Endothelial cell of umbilical vein (primary cell): ENCODE measurements around the gene TMTC1. TPM values are rescaled to one million over a fixed set of nuclear protein-coding genes. Genes with fewer than 3 reads are reported as not detected.

Source experiments
- BruUV-seq: library from RNA; stranded (reverse); fragments of 400-500 nt; replicated peaks from 2 replicates; lab custom pipeline; 2021; lab: Mats Ljungman, UMichigan
- CTCF ChIA-PET: fragments of 300-600, 350-600 bp; sonication (Branson Sonifier 250); formaldehyde crosslinking; loops from one replicate; lab custom pipeline; 2021; ENCODE audit warnings: antibody characterized with exemption, inconsistent platforms; lab: Charles Lee
- POLR2A ChIA-PET: fragments of 300-600, 350-600 bp; sonication (Branson Sonifier 250); formaldehyde crosslinking; loops from one replicate; lab custom pipeline; 2021; ENCODE audit warnings: antibody characterized with exemption, inconsistent platforms; lab: Charles Lee
- DNase-seq: peaks from one replicate; pipeline ENCODE4 v3.0.0-alpha.2; 2011; ENCODE audit warnings: low read depth, low spot score
- FAIRE-seq: peaks from 2 replicates; lab custom pipeline; 2011; peaks lifted over from hg19 to GRCh38; lab: Jason Lieb, UNC
- H2AFZ ChIP-seq: 2 replicates; pipeline ENCODE4 v1.6.0; 2012; ENCODE audit warnings: low read depth, low read length, control low read depth, inconsistent platforms
- H3K27ac ChIP-seq: 2 replicates; pipeline ENCODE4 v1.5.1; 2011; ENCODE audit warnings: low read depth, mild to moderate bottlenecking, control low read depth, low read length, moderate library complexity; ENCODE audit not compliant: insufficient read depth
- H3K27me3 ChIP-seq, 2 experiments: 2 replicates each; pipeline versions ENCODE4 v1.6.0 to v1.6.1; 2011; ENCODE audit warnings: low read length in 2 of 2, mixed read lengths in 1 of 2; ENCODE audit not compliant: control insufficient read depth in 2 of 2, insufficient read depth in 2 of 2
- H3K36me3 ChIP-seq, 2 experiments: 2 replicates in 1 of 2; 3 replicates in 1 of 2; pipeline ENCODE4 v1.5.1; 2011; ENCODE audit warnings: low read length in 2 of 2, mild to moderate bottlenecking in 1 of 2, moderate library complexity in 1 of 2; ENCODE audit not compliant: control insufficient read depth in 2 of 2, insufficient read depth in 2 of 2; ENCODE audit errors: extremely low read depth in 1 of 2
- H3K4me1 ChIP-seq: 3 replicates; pipeline ENCODE4 v1.5.1; 2011; ENCODE audit warnings: mild to moderate bottlenecking, low read length; ENCODE audit not compliant: control insufficient read depth, insufficient read depth; ENCODE audit errors: extremely low read depth
- H3K4me2 ChIP-seq: 2 replicates; pipeline ENCODE4 v1.6.1; 2011; ENCODE audit warnings: low read length, control low read depth, mixed read lengths; ENCODE audit not compliant: insufficient read depth
- H3K4me3 ChIP-seq, 3 experiments: fragments of 200-600 bp in 1 of 3; sonication (generic), shearing (Covaris generic) in 1 of 3; replicated peaks in 1 of 3; 2 replicates each; pipeline ENCODE4 v1.5.1; 2011 to 2016; ENCODE audit warnings: control low read depth in 3 of 3, low read length in 3 of 3, mild to moderate bottlenecking in 2 of 3, inconsistent platforms in 1 of 3, low read depth in 1 of 3, moderate library complexity in 1 of 3; ENCODE audit not compliant: insufficient read depth in 1 of 3
- H3K79me2 ChIP-seq: 2 replicates; pipeline ENCODE4 v1.6.0; 2012; ENCODE audit warnings: low read length, inconsistent platforms; ENCODE audit not compliant: control insufficient read depth, insufficient read depth
- H3K9ac ChIP-seq: replicated peaks from 2 replicates; pipeline ENCODE3; 2011; ENCODE audit warnings: low read length, control low read depth; ENCODE audit not compliant: insufficient read depth; ENCODE audit errors: extremely low read depth
- H3K9me1 ChIP-seq: replicated peaks from 3 replicates; pipeline ENCODE4 v1.6.0; 2011; ENCODE audit warnings: mild to moderate bottlenecking, low read length; ENCODE audit not compliant: control insufficient read depth, insufficient read depth; ENCODE audit errors: extremely low read depth
- H3K9me3 ChIP-seq: replicated peaks from 2 replicates; pipeline ENCODE4 v1.5.1; 2012; ENCODE audit warnings: low read length, inconsistent platforms; ENCODE audit not compliant: control insufficient read depth, insufficient read depth
- H4K20me1 ChIP-seq: replicated peaks from 2 replicates; pipeline ENCODE3; 2011; ENCODE audit warnings: mild to moderate bottlenecking, low read length; ENCODE audit not compliant: control insufficient read depth, insufficient read depth; ENCODE audit errors: extremely low read depth
- EZH2 ChIP-seq: IDR thresholded peaks from 2 replicates; pipeline ENCODE4 v1.6.1; 2012; ENCODE audit warnings: borderline replicate concordance, low read depth, mild to moderate bottlenecking, moderate library complexity, low read length, inconsistent platforms; ENCODE audit not compliant: severe bottlenecking
- FOS ChIP-seq: IDR thresholded peaks from 2 replicates; pipeline ENCODE4 v1.6.1; 2011; ENCODE audit warnings: mild to moderate bottlenecking, low read length, moderate library complexity, borderline replicate concordance; ENCODE audit not compliant: insufficient read depth
- JUN ChIP-seq: IDR thresholded peaks from 2 replicates; pipeline ENCODE4 v1.6.1; 2011; ENCODE audit warnings: borderline replicate concordance, low read depth; ENCODE audit not compliant: insufficient read length, insufficient read depth
- MYC ChIP-seq: IDR thresholded peaks from one replicate; pipeline ENCODE4 v1.6.1; 2011; ENCODE audit warnings: mild to moderate bottlenecking, low read depth, low read length
- POLR2A ChIP-seq: IDR thresholded peaks from 2 replicates; pipeline ENCODE4 v1.6.1; 2012; ENCODE audit warnings: low read depth, mild to moderate bottlenecking, control low read depth, low read length
- POLR2AphosphoS5 ChIP-seq: IDR thresholded peaks from 2 replicates; pipeline ENCODE4 v1.6.1; 2012; ENCODE audit warnings: low read depth, mild to moderate bottlenecking, control low read depth, low read length, moderate library complexity; ENCODE audit not compliant: insufficient read depth
- dilution Hi-C: fragments of 300-500 bp; cut with MboI; formaldehyde crosslinking; loops from one replicate; pipeline ENCODE4 v1.15.0; 2019; ENCODE audit warnings: low sequenced_read_pairs; ENCODE audit not compliant: extremely low pct_ligation_motif_present
- intact Hi-C: fragments of 100-400 bp; cut with micrococcal nuclease; formaldehyde crosslinking; loops from one replicate; pipeline ENCODE4 v1.10.0; 2022
- polyA plus RNA-seq, 4 experiments: library from polyadenylated mRNA; depleted of rRNA in 3 of 4; stranded (reverse) in 3 of 4; unstranded in 1 of 4; fragments of >200 nt; gene quantifications; 2 replicates each; pipeline versions ENCODE4 v1.2.1 to v1.2.3, GENCODE V29; 2011 to 2012; ENCODE audit warnings: missing spikeins in 1 of 4
- total RNA-seq: library from RNA; stranded (reverse); gene quantifications from 2 replicates; pipeline ENCODE4 v1.2.3, GENCODE V29; 2021
- TF ChIP-seq, protein P1 (sequence below), 2 donors: IDR thresholded peaks; 1 replicate in 1 of 2; 2 replicates in 1 of 2; pipeline ENCODE4 v1.5.1; 2011; ENCODE audit warnings: low read length in 2 of 2, mild to moderate bottlenecking in 2 of 2, moderate library complexity in 2 of 2, control low read depth in 1 of 2, inconsistent platforms in 1 of 2, low read depth in 1 of 2; ENCODE audit not compliant: insufficient read depth in 1 of 2; ENCODE audit errors: extremely low read depth in 1 of 2

TMTC1 gene
- total and polyA plus RNA-seq, 2 donors (not counting 3 experiments of a cell fraction or from before 2014, with no cell fraction given) = 5.4 to 5.9 TPM

DNA sequence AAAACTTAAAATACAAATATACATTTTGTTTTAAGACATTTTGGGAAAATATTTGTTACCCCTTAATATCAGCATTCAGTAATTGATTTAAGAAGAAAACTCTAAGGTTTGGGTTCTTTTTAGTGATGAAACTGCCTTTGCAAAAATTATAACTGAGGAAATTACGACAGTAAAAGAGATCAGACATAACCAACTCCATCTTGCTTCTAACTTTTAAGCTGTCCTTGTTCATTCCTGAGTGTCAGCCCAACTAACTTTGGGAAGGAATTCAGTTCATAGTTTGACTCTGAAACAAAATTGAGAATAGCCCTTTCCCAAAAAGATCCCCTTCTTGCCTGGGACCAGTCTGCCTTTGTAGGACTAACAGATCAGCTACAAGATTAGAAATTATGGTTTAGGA is 93.0 kb downstream of the TMTC1 start:
- Histone ChIP-seq H3K4me2 (no peak overlapping the region), H2AFZ (no peak overlapping the region), H3K9me3 (no peaks in the 10 kb centered on the region), H3K36me3 (no peaks in the 10 kb centered on the region), H3K27ac (no peak overlapping the region), H3K4me1 (no peaks in the 10 kb centered on the region), H3K27me3 (no peaks in the 10 kb centered on the region), H3K4me3 (no peak overlapping the region), H3K9me1 (no peaks in the 10 kb centered on the region), H3K79me2 (no peaks in the 10 kb centered on the region), H4K20me1 (no peaks in the 10 kb centered on the region), H3K9ac (no peak overlapping the region)
- POLR2A ChIA-PET = no interaction called here
- no TSS peak for BruUV-seq
- DNase-seq = no peak
- CTCF ChIA-PET = no interaction called here
- TF ChIP-seq JUN = no peak
- TF ChIP-seq MYC = no peak
- no peak for TF ChIP-seq FOS
- TF ChIP-seq, protein P1, sequence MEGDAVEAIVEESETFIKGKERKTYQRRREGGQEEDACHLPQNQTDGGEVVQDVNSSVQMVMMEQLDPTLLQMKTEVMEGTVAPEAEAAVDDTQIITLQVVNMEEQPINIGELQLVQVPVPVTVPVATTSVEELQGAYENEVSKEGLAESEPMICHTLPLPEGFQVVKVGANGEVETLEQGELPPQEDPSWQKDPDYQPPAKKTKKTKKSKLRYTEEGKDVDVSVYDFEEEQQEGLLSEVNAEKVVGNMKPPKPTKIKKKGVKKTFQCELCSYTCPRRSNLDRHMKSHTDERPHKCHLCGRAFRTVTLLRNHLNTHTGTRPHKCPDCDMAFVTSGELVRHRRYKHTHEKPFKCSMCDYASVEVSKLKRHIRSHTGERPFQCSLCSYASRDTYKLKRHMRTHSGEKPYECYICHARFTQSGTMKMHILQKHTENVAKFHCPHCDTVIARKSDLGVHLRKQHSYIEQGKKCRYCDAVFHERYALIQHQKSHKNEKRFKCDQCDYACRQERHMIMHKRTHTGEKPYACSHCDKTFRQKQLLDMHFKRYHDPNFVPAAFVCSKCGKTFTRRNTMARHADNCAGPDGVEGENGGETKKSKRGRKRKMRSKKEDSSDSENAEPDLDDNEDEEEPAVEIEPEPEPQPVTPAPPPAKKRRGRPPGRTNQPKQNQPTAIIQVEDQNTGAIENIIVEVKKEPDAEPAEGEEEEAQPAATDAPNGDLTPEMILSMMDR (IDR thresholded peaks at IDR 0.05; ENCODE audit: extremely low read depth in 1 of 2, insufficient read depth in 1 of 2, low read depth in 1 of 2, low read length in 2 of 2) = no peak
- no peak for TF ChIP-seq POLR2AphosphoS5
- TF ChIP-seq EZH2 = no peak
- no peak for TF ChIP-seq POLR2A
- dilution Hi-C loops = no loop called here
- intact Hi-C loops = no loop called here
- no peak for FAIRE-seq
